GM18873 (cell line): ENCODE results near the gene PLA2G2C.
"Not testable (repeated sequence)": the region's sequence is repeated elsewhere in the genome, so short reads cannot be mapped to it uniquely, and the experiment has no call there.

Source experiments
- ATAC-seq: cut with Tn5 transposase; IDR thresholded peaks from one replicate; pipeline ENCODE4 v1.9.1; 2021; ENCODE audit warnings: mild to moderate bottlenecking, moderate library complexity, moderate number of reproducible peaks; ENCODE audit not compliant: unreplicated experiment, low FRiP score

The PLA2G2C gene

GRCh38 chr1:20139776-20140612 lies 46.3 kb downstream of the PLA2G2C start:
- ATAC-seq = no peak

- no peak for ATAC-seq
Measured at GRCh38 chr1:20138961-20139550, 47.3 kb downstream of the PLA2G2C start, which contains the start of gene PLA2G2F. Gene PLA2G2F (plus strand): TSS chr1:20139323. CDS start chr1:20139428, 105 bp downstream.

GRCh38 chr1:20138346-20138745 lies 48.0 kb downstream of the PLA2G2C start:
- ATAC-seq = no peak

- ATAC-seq = no peak
Measured at GRCh38 chr1:20137604-20138003, 48.7 kb downstream of the PLA2G2C start.

- ATAC-seq = no peak
Measured at GRCh38 chr1:20137055-20137454, 49.3 kb downstream of the PLA2G2C start.

GRCh38 chr1:20136249-20136648 lies 50.1 kb downstream of the PLA2G2C start:
- ATAC-seq = no peak

GRCh38 chr1:20134995-20135394 lies 51.3 kb downstream of the PLA2G2C start:
- ATAC-seq = no peak

GRCh38 chr1:20130518-20130917 lies 55.8 kb downstream of the PLA2G2C start:
- ATAC-seq = not testable (repeated sequence)

- no peak for ATAC-seq
Measured at GRCh38 chr1:20126806-20127440, 59.4 kb downstream of the PLA2G2C start.

GRCh38 chr1:20126041-20126805 lies 60.1 kb downstream of the PLA2G2C start:
- ATAC-seq = no peak

- no peak for ATAC-seq
Measured at GRCh38 chr1:20125100-20125499, 61.2 kb downstream of the PLA2G2C start.

GRCh38 chr1:20124456-20125057 lies 61.8 kb downstream of the PLA2G2C start:
- no peak for ATAC-seq

- ATAC-seq = no peak
Measured at GRCh38 chr1:20123722-20124455, 62.4 kb downstream of the PLA2G2C start.

GRCh38 chr1:20120796-20121195 lies 65.5 kb downstream of the PLA2G2C start:
- ATAC-seq = no peak

GRCh38 chr1:20119347-20119746 lies 67.0 kb downstream of the PLA2G2C start, which contains the start of gene PLA2G2D:
Gene PLA2G2D (minus strand): TSS chr1:20119536. CDS start chr1:20119498, 38 bp downstream.
- no peak for ATAC-seq

GRCh38 chr1:20117236-20117635 lies 69.1 kb downstream of the PLA2G2C start:
- no peak for ATAC-seq

GRCh38 chr1:20115916-20116315 lies 70.4 kb downstream of the PLA2G2C start:
- no peak for ATAC-seq

- no peak for ATAC-seq
Measured at GRCh38 chr1:20115479-20115878, 70.8 kb downstream of the PLA2G2C start.

- ATAC-seq = no peak
Measured at GRCh38 chr1:20114021-20114648, 72.2 kb downstream of the PLA2G2C start.
